Activated CD4-positive, alpha-beta memory T cell treated with anti-CD3 and anti-CD28 coated beads, Interleukin-2, amount 10 ng/mL, durations not matched to agents 7 days and 5 days (primary cell): ENCODE data around the gene NGLY1. TPM values are rescaled to one million over a fixed set of nuclear protein-coding genes. Genes with fewer than 3 reads are reported as not detected.

ENCODE experiments used
- CTCF ChIA-PET: fragments of 350-600 bp; sonication (Branson Sonifier 250); formaldehyde crosslinking; loops from one replicate; lab custom pipeline; 2021; ENCODE audit warnings: antibody characterized with exemption, inconsistent platforms; lab: Charles Lee
- POLR2A ChIA-PET: fragments of 350-600 bp; sonication (Branson Sonifier 250); formaldehyde crosslinking; loops from one replicate; lab custom pipeline; 2021; ENCODE audit warnings: antibody characterized with exemption; lab: Charles Lee
- DNase-seq: peaks from one replicate; pipeline ENCODE4 v3.0.0-alpha.2; 2020
- H3K27ac Mint-ChIP-seq: one replicate; pipeline ENCODE4 v1.8.0; 2021; ENCODE audit warnings: mild to moderate bottlenecking, mixed read lengths
- H3K27me3 Mint-ChIP-seq: one replicate; pipeline ENCODE4 v1.8.0; 2021; ENCODE audit warnings: mixed read lengths
- H3K36me3 Mint-ChIP-seq: one replicate; pipeline ENCODE4 v1.8.0; 2021; ENCODE audit warnings: low read depth, mixed read lengths
- H3K4me1 Mint-ChIP-seq: one replicate; pipeline ENCODE4 v1.8.0; 2021; ENCODE audit warnings: mixed read lengths
- H3K4me3 Mint-ChIP-seq: one replicate; pipeline ENCODE4 v1.8.0; 2021; ENCODE audit warnings: mild to moderate bottlenecking, mixed read lengths
- H3K9me3 Mint-ChIP-seq: one replicate; pipeline ENCODE4 v1.8.0; 2021; ENCODE audit warnings: mixed read lengths
- total RNA-seq, 2 experiments: library from RNA; stranded (reverse); gene quantifications; one replicate each; pipeline ENCODE4 v1.2.3, GENCODE V29; 2021

NGLY1 gene
- 10 to 100 TPM; 56.4 to 61.2 TPM for total RNA-seq

- Mint-ChIP-seq H3K27ac (peak within 1 kb of the TSS; percentile 81), H3K4me3 (peak within 1 kb of the TSS; percentile 85), H3K27me3 (peaks cover 3% of the 10 kb centered on the region), H3K36me3 (peaks cover 18% of the 10 kb centered on the region), H3K9me3 (no peaks in the 10 kb centered on the region), H3K4me1 (peaks cover 49% of the 10 kb centered on the region)
- CTCF ChIA-PET: interaction anchor here (0.8 to 1.3 kb wide), 4 partner anchors 116 to 135 kb away, joined by 3 to 5 read pairs (median 4); no protein-coding TSS in a partner anchor
- DNase-seq: peak; percentile 86
- POLR2A ChIA-PET: interaction anchor here (0.6 to 1.8 kb wide), 14 partner anchors 8 to 1866 kb away, joined by 3 to 11 read pairs (median 4); partner anchors contain the start of genes NKIRAS1 and RPL15
These were observed at the start of gene NGLY1 for GRCh38 chr3:25782938-25783660. Gene NGLY1, minus strand, starts transcription at chr3:25783443. Its CDS starts 53 bp downstream, at chr3:25783390.

- H3K9me3 Mint-ChIP-seq: no peaks in the 10 kb centered on the region
- no peak overlapping the region for H3K27ac Mint-ChIP-seq
- H3K4me3 Mint-ChIP-seq: no peak overlapping the region
- no peaks in the 10 kb centered on the region for H3K36me3 Mint-ChIP-seq
- H3K27me3 Mint-ChIP-seq: peaks cover 6% of the 10 kb centered on the region
- H3K4me1 Mint-ChIP-seq: peaks cover 2% of the 10 kb centered on the region
- CTCF ChIA-PET: interaction anchor here (1.4 kb wide), 1 partner anchor 18 kb away, joined by 3 read pairs; no protein-coding TSS in a partner anchor
- DNase-seq: no peak
- POLR2A ChIA-PET: interaction anchor here (0.8 kb wide), 1 partner anchor 29 kb away, joined by 3 read pairs; no protein-coding TSS in a partner anchor
These were observed 48.3 kb upstream of the NGLY1 start for GRCh38 chr3:25831578-25831977.

- DNase-seq: no peak
- ChIA-PET CTCF (interaction anchor here (1.4 kb wide), 1 partner anchor 19 kb away, joined by 3 read pairs; no protein-coding TSS in a partner anchor), POLR2A (no interaction called here)
- Mint-ChIP-seq H3K27me3 (peaks cover 5% of the 10 kb centered on the region), H3K9me3 (no peaks in the 10 kb centered on the region), H3K36me3 (no peaks in the 10 kb centered on the region), H3K4me3 (no peak overlapping the region), H3K27ac (no peak overlapping the region), H3K4me1 (peaks cover 10% of the 10 kb centered on the region)
These were observed 47.4 kb upstream of the NGLY1 start for GRCh38 chr3:25830373-25831280.

GRCh38 chr3:25826510-25826909 is 43.3 kb upstream of the NGLY1 start:
- CTCF ChIA-PET: interaction anchor here (0.7 kb wide), 2 partner anchors 16 to 67 kb away, joined by 3 to 4 read pairs; no protein-coding TSS in a partner anchor
- no peak for DNase-seq
- Mint-ChIP-seq H3K27me3 (peaks cover 8% of the 10 kb centered on the region), H3K36me3 (no peaks in the 10 kb centered on the region), H3K4me3 (no peak overlapping the region), H3K9me3 (no peaks in the 10 kb centered on the region), H3K27ac (no peak overlapping the region), H3K4me1 (peaks cover 10% of the 10 kb centered on the region)
- POLR2A ChIA-PET: no interaction called here

GRCh38 chr3:25823314-25823713 is 40.1 kb upstream of the NGLY1 start:
- ChIA-PET CTCF (no interaction called here), POLR2A (no interaction called here)
- Mint-ChIP-seq H3K27ac (no peak overlapping the region), H3K9me3 (no peaks in the 10 kb centered on the region), H3K36me3 (no peaks in the 10 kb centered on the region), H3K4me3 (no peak overlapping the region), H3K27me3 (peaks cover 5% of the 10 kb centered on the region), H3K4me1 (peaks cover 10% of the 10 kb centered on the region)
- DNase-seq: no peak

GRCh38 chr3:25821746-25822573 is 38.7 kb upstream of the NGLY1 start:
- Mint-ChIP-seq H3K9me3 (no peaks in the 10 kb centered on the region), H3K36me3 (no peaks in the 10 kb centered on the region), H3K27me3 (peaks cover 8% of the 10 kb centered on the region), H3K4me1 (peaks cover 12% of the 10 kb centered on the region), H3K27ac (no peak overlapping the region), H3K4me3 (no peak overlapping the region)
- CTCF ChIA-PET: no interaction called here
- POLR2A ChIA-PET: no interaction called here
- DNase-seq: no peak

GRCh38 chr3:25820816-25821486 is 37.7 kb upstream of the NGLY1 start:
- DNase-seq: no peak
- peaks cover 8% of the 10 kb centered on the region for H3K27me3 Mint-ChIP-seq
- no peaks in the 10 kb centered on the region for H3K9me3 Mint-ChIP-seq
- ChIA-PET CTCF (interaction anchor here (1.8 kb wide), 1 partner anchor 173 kb away, joined by 3 read pairs; no protein-coding TSS in a partner anchor), POLR2A (no interaction called here)
- no peak overlapping the region for H3K27ac Mint-ChIP-seq
- H3K4me3 Mint-ChIP-seq: no peak overlapping the region
- peaks cover 5% of the 10 kb centered on the region for H3K4me1 Mint-ChIP-seq
- no peaks in the 10 kb centered on the region for H3K36me3 Mint-ChIP-seq

GRCh38 chr3:25820366-25820765 is 37.1 kb upstream of the NGLY1 start:
- H3K4me1 Mint-ChIP-seq: peaks cover 3% of the 10 kb centered on the region
- no peak for DNase-seq
- CTCF ChIA-PET: interaction anchor here (1.8 kb wide), 1 partner anchor 172 kb away, joined by 3 read pairs; no protein-coding TSS in a partner anchor
- H3K27ac Mint-ChIP-seq: no peak overlapping the region
- H3K4me3 Mint-ChIP-seq: no peak overlapping the region
- H3K27me3 Mint-ChIP-seq: peaks cover 8% of the 10 kb centered on the region
- H3K9me3 Mint-ChIP-seq: no peaks in the 10 kb centered on the region
- POLR2A ChIA-PET: no interaction called here
- H3K36me3 Mint-ChIP-seq: no peaks in the 10 kb centered on the region

- ChIA-PET POLR2A (no interaction called here), CTCF (no interaction called here)
- H3K27me3 Mint-ChIP-seq: peaks cover 8% of the 10 kb centered on the region
These were observed 35.1 kb upstream of the NGLY1 start for GRCh38 chr3:25818335-25818734.

GRCh38 chr3:25817638-25818037 is 34.4 kb upstream of the NGLY1 start:
- DNase-seq: no peak
- no peak overlapping the region for H3K27ac Mint-ChIP-seq

More at GRCh38 chr3:25818335-25818734, 35.1 kb upstream of the NGLY1 start:
- Mint-ChIP-seq H3K4me3 (no peak overlapping the region), H3K27ac (no peak overlapping the region), H3K9me3 (no peaks in the 10 kb centered on the region), H3K4me1 (peaks cover 3% of the 10 kb centered on the region), H3K36me3 (no peaks in the 10 kb centered on the region)
- DNase-seq: no peak

GRCh38 chr3:25817107-25817506 is 33.9 kb upstream of the NGLY1 start:
- H3K27ac Mint-ChIP-seq: no peak overlapping the region
- CTCF ChIA-PET: interaction anchor here (1.0 kb wide), 1 partner anchor 169 kb away, joined by 4 read pairs; no protein-coding TSS in a partner anchor

More at GRCh38 chr3:25817638-25818037, 34.4 kb upstream of the NGLY1 start:
- CTCF ChIA-PET: interaction anchor here (1.0 kb wide), 1 partner anchor 169 kb away, joined by 4 read pairs; no protein-coding TSS in a partner anchor
- no peaks in the 10 kb centered on the region for H3K9me3 Mint-ChIP-seq
- POLR2A ChIA-PET: interaction anchor here (1.3 kb wide), 1 partner anchor 34 kb away, joined by 3 read pairs; no protein-coding TSS in a partner anchor
- peaks cover 3% of the 10 kb centered on the region for H3K4me1 Mint-ChIP-seq
- no peak overlapping the region for H3K4me3 Mint-ChIP-seq
- no peaks in the 10 kb centered on the region for H3K36me3 Mint-ChIP-seq
- H3K27me3 Mint-ChIP-seq: peaks cover 5% of the 10 kb centered on the region

More at GRCh38 chr3:25817107-25817506, 33.9 kb upstream of the NGLY1 start:
- no peak overlapping the region for H3K4me3 Mint-ChIP-seq
- H3K27me3 Mint-ChIP-seq: peaks cover 5% of the 10 kb centered on the region
- no peaks in the 10 kb centered on the region for H3K36me3 Mint-ChIP-seq
- peaks cover 3% of the 10 kb centered on the region for H3K4me1 Mint-ChIP-seq
- DNase-seq: no peak
- H3K9me3 Mint-ChIP-seq: no peaks in the 10 kb centered on the region
- POLR2A ChIA-PET: interaction anchor here (1.3 kb wide), 1 partner anchor 33 kb away, joined by 3 read pairs; no protein-coding TSS in a partner anchor
